ENCODE data around the gene FOXE1. TPM values are rescaled to one million over a fixed set of nuclear protein-coding genes. Genes with fewer than 3 reads are reported as not detected.
A peak's percentile ranks its signal among the peaks of the same experiment; 100 is the strongest.

FOXE1 gene
- total and polyA plus RNA-seq, 2 experiments from 2014 or later: 0.45 TPM; not detected in 1

DNA sequence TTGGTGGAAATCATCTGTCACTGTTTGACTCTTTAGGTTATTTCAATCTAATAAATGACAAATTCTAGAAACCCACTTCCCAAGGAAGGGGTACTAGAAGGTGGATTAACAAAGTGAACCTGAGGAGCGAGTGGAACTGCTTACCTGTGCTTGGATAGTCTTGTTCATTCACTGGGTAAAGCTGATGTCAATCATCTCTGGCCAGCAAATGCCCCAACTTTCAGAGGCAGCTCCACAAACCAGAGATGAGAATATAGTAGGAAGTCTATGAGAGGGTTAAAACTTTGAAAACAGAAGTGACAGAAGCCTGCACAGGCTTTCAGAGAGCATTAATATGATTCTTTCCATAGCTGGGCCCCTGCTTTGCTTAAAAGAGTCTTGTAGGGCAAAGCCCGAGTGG is 7.3 kb upstream of the FOXE1 start (continued):
- TF ChIP-seq, protein P1, sequence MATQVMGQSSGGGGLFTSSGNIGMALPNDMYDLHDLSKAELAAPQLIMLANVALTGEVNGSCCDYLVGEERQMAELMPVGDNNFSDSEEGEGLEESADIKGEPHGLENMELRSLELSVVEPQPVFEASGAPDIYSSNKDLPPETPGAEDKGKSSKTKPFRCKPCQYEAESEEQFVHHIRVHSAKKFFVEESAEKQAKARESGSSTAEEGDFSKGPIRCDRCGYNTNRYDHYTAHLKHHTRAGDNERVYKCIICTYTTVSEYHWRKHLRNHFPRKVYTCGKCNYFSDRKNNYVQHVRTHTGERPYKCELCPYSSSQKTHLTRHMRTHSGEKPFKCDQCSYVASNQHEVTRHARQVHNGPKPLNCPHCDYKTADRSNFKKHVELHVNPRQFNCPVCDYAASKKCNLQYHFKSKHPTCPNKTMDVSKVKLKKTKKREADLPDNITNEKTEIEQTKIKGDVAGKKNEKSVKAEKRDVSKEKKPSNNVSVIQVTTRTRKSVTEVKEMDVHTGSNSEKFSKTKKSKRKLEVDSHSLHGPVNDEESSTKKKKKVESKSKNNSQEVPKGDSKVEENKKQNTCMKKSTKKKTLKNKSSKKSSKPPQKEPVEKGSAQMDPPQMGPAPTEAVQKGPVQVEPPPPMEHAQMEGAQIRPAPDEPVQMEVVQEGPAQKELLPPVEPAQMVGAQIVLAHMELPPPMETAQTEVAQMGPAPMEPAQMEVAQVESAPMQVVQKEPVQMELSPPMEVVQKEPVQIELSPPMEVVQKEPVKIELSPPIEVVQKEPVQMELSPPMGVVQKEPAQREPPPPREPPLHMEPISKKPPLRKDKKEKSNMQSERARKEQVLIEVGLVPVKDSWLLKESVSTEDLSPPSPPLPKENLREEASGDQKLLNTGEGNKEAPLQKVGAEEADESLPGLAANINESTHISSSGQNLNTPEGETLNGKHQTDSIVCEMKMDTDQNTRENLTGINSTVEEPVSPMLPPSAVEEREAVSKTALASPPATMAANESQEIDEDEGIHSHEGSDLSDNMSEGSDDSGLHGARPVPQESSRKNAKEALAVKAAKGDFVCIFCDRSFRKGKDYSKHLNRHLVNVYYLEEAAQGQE (IDR thresholded peaks at IDR 0.05; ENCODE audit: unreplicated experiment): no peak

DNA sequence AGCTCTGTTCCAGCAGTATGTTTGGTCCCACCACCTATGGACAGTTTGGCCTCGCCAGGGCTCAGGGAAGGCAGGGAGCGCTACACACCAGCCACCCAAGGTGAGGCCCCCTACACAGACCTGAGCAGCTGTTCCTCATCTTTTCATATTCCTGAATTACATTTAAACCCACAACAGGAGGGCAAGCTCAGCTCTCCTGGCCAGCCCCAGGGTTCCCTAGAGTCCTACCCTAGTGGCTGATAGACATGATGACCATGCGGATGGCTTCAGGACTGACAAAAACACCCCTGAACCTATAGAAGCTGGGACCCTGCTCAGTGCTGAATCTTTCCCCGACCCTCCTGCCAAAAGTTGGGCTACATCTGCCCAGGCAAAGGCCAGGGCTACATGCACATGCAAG is 6.7 kb upstream of the FOXE1 start:
- peaks cover 70% of the 10 kb centered on the region for H3K27me3 Mint-ChIP-seq (ENCODE audit: insufficient read depth, low read depth, poor library complexity)
- no peaks in the 10 kb centered on the region for H3K79me2 ChIP-seq (replicated peaks; ENCODE audit: insufficient read depth)
- TF ChIP-seq, protein P2, sequence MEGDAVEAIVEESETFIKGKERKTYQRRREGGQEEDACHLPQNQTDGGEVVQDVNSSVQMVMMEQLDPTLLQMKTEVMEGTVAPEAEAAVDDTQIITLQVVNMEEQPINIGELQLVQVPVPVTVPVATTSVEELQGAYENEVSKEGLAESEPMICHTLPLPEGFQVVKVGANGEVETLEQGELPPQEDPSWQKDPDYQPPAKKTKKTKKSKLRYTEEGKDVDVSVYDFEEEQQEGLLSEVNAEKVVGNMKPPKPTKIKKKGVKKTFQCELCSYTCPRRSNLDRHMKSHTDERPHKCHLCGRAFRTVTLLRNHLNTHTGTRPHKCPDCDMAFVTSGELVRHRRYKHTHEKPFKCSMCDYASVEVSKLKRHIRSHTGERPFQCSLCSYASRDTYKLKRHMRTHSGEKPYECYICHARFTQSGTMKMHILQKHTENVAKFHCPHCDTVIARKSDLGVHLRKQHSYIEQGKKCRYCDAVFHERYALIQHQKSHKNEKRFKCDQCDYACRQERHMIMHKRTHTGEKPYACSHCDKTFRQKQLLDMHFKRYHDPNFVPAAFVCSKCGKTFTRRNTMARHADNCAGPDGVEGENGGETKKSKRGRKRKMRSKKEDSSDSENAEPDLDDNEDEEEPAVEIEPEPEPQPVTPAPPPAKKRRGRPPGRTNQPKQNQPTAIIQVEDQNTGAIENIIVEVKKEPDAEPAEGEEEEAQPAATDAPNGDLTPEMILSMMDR (conservative IDR thresholded peaks at IDR 0.05; ENCODE audit: low read depth in 2 of 2): peak in 1 of 2 experiments; percentile 11; a peak in 1 of 4 replicates
- TF ChIP-seq, protein P3, sequence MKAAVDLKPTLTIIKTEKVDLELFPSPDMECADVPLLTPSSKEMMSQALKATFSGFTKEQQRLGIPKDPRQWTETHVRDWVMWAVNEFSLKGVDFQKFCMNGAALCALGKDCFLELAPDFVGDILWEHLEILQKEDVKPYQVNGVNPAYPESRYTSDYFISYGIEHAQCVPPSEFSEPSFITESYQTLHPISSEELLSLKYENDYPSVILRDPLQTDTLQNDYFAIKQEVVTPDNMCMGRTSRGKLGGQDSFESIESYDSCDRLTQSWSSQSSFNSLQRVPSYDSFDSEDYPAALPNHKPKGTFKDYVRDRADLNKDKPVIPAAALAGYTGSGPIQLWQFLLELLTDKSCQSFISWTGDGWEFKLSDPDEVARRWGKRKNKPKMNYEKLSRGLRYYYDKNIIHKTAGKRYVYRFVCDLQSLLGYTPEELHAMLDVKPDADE (IDR thresholded peaks at IDR 0.05): no peak
- no peaks in the 10 kb centered on the region; the same call in 2 of the 3 replicates for H3K36me3 Mint-ChIP-seq (ENCODE audit: low read depth)
- H4K20me1 ChIP-seq (replicated peaks; ENCODE audit: insufficient read depth): peaks cover 26% of the 10 kb centered on the region
- no peak overlapping the region for H2AFZ ChIP-seq
- H3K27ac Mint-ChIP-seq: no peak overlapping the region
- H3K4me2 ChIP-seq: no peak overlapping the region
- H3K36me3 ChIP-seq (ENCODE audit: insufficient read depth): no peaks in the 10 kb centered on the region; the same call in 1 of the 2 replicates
- H3K9me2 ChIP-seq (ENCODE audit: insufficient read depth): no peaks in the 10 kb centered on the region
- peaks cover 22% of the 10 kb centered on the region for H3K4me1 ChIP-seq (ENCODE audit: insufficient read depth)
- DNase-seq (ENCODE audit: low spot score) (peak; percentile 8), ATAC-seq (no peak; the same call in 2 of the 3 replicates)
- no peak overlapping the region for H3K4me3 ChIP-seq
- peaks cover 11% of the 10 kb centered on the region for H3K4me1 Mint-ChIP-seq
- H3K27me3 ChIP-seq (ENCODE audit: insufficient read depth): peaks cover 87% of the 10 kb centered on the region
- no peak overlapping the region for H3K27ac ChIP-seq (ENCODE audit: low read depth)
- peaks cover 15% of the 10 kb centered on the region; the same call in 1 of the 2 replicates for H3F3A ChIP-seq (replicated peaks; ENCODE audit: low read depth)
- no peaks in the 10 kb centered on the region for H3K9me3 Mint-ChIP-seq
- H3K4me3 Mint-ChIP-seq: no peak overlapping the region

DNA sequence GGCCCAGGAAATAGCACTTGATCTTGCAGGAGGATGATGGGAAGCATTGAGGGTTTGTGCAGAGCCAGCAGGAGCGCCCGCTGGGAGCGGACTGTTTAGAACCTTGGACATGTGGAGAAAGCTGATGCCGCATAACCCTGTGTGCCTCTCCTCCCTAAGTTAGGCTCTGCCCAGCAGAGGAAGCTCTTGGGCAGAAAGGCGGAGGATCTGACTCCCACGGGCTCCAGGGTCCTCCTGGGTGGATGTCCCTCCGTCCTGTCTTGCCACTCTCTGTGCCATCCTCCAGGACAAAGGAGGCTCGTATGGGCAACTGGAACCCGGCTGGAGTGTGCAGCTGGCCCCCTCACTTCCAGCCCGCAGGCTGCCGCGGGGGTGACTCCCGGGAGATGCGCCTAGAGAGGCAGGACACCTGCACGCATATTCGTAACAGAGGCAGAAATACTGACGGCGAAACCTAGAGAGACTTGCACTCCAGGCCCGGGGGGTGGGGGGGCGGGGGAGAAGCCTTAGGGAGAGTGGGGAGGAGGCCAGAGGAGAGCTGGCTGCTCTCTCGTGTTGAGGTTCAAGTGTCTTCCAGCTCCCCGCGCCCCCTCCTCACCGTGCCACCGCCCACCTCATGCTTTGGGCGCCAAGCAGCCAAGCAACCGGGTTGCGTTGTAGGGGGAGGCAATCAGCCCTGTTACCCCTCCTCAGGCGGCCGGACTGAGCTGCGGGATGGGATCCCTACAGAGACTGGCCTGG is 5.4 kb upstream of the FOXE1 start:
- no peaks in the 10 kb centered on the region for H3K79me2 ChIP-seq (replicated peaks; ENCODE audit: insufficient read depth)
- Mint-ChIP-seq H3K27me3 (ENCODE audit: insufficient read depth, low read depth, poor library complexity) (peaks cover 80% of the 10 kb centered on the region), H3K27ac (no peak overlapping the region), H3K4me3 (peak overlapping the region; percentile 65), H3K4me1 (peaks cover 11% of the 10 kb centered on the region), H3K36me3 (ENCODE audit: low read depth) (no peaks in the 10 kb centered on the region; the same call in 2 of the 3 replicates), H3K9me3 (no peaks in the 10 kb centered on the region)
- peak overlapping the region; percentile 79 for H3K4me2 ChIP-seq
- H3K36me3 ChIP-seq (ENCODE audit: insufficient read depth): no peaks in the 10 kb centered on the region; the same call in 1 of the 2 replicates
- H4K20me1 ChIP-seq (replicated peaks; ENCODE audit: insufficient read depth): peaks cover 27% of the 10 kb centered on the region
- H3K27me3 ChIP-seq (ENCODE audit: insufficient read depth): peaks cover 95% of the 10 kb centered on the region
- DNase-seq (ENCODE audit: low spot score) (peak; percentile 10), ATAC-seq (peak; percentile 2; the same call in 1 of the 3 replicates)
- peak overlapping the region; percentile 52; the same call in 1 of the 2 replicates for H2AFZ ChIP-seq
- H3F3A ChIP-seq (replicated peaks; ENCODE audit: low read depth): peaks cover 15% of the 10 kb centered on the region; the same call in 1 of the 2 replicates
- peaks cover 24% of the 10 kb centered on the region for H3K4me1 ChIP-seq (ENCODE audit: insufficient read depth)
- H3K9me2 ChIP-seq (ENCODE audit: insufficient read depth): no peaks in the 10 kb centered on the region
- H3K27ac ChIP-seq (ENCODE audit: low read depth): no peak overlapping the region
- peak overlapping the region; percentile 50 for H3K4me3 ChIP-seq
- TF ChIP-seq, protein P2 (conservative IDR thresholded peaks at IDR 0.05; ENCODE audit: low read depth in 2 of 2): no peak
- TF ChIP-seq STAT1 (IDR thresholded peaks at IDR 0.05; ENCODE audit: unreplicated experiment): no peak
- TF ChIP-seq, protein P1 (IDR thresholded peaks at IDR 0.05; ENCODE audit: unreplicated experiment): no peak
- no peak for TF ChIP-seq CREB1 (CRISPR knock-in tag; IDR thresholded peaks at IDR 0.05; ENCODE audit: low read depth)
- no peak for TF ChIP-seq ZNF114 (CRISPR knock-in tag; IDR thresholded peaks at IDR 0.05)
- TF ChIP-seq NANOG (IDR thresholded peaks at IDR 0.05; ENCODE audit: borderline replicate concordance): no peak
